Muscle of back (tissue), 11 donors: Measurements from ENCODE around the gene TCF3. TPM values are rescaled to one million over a fixed set of nuclear protein-coding genes. Genes with fewer than 3 reads are reported as not detected.

Source experiments
- DNase-seq, 3 donors: peaks; one replicate each; pipeline versions ENCODE4 v3.0.0 to v3.0.0-alpha.2; 2013
- polyA plus RNA-seq, 10 donors: library from polyadenylated mRNA; unstranded; fragments of 120-200 nt; gene quantifications; one replicate each; pipeline ENCODE4 v1.2.1, GENCODE V29; 2013; ENCODE audit not compliant: insufficient read length in 10 of 10

The TCF3 gene
- polyA plus RNA-seq, 10 donors, result 101 to 150 (median 115) TPM

DNA sequence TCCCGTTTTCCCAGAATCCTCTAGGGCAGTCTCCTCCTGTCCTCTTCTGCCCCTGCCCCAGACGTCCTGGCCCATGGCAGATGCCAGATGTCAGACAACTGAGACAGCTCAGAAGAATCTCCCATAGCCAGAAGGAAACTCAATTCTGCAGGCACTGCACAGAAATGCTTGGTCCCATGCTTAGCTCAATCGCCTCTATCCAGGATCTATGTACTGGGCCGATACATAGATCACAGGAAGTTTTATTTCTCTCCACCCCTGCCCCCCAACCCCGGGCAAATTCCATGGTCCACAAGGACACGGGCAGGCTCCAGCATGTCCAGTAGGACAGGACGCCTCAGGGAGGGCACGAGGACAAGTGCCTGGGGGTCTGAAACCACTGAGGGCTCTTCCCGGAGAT, 64.5 kb downstream of the TCF3 start:
- no peak for DNase-seq

DNA sequence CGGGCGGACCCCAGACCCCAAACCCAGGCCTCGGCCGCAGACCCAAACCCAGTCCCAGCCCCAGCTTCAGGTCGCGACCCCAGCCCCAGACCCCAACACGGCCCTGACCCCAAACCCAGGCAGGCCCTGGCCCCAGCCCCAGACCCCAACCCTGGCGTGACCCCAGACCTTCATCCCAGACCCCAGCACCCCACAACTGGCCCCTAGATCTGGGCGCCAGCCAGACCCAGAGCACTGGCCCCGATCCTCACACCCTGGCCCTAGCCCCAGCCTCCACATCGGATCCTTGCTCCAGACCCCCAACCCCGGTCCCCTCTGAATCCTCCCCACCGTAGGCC, 67.2 kb downstream of the TCF3 start:
- DNase-seq, result no peak

DNA sequence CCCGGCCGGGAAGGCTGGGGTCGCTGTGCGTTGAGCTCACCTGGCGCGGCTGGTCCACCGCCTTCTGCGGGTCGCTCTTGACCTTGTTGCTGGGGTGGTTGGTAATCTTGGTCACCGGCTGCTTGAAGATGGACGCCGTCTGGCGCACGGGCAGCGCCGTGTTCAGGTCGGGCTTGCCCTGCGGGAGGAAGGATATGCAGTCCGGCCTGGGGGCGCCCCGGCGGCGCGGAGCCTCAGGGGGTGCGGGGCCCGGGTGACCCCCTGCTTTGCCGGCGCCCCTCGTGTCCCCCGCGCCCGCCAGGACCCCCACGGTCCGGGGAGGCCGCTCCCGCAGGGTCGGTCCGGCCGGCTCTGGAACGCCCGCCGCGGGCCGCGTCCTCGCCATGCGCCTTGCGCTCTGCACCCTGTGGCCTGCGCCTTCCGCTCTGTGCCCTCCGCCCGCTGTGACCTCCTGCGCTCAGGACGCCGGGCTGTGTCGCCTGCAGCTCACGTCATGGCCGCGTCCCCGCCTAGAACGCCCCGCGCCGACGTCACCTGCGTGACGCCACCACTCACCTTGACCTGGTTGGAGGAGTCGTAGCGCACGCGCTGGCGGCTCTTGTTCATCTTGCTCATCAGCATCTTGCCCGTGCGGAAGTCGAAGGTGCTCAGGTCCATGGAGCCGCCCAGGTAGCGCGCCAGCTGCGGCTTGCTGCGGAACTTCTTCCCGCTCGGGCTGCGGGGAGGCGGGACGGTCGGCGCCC, 67.7 kb downstream of the TCF3 start:
- no peak for DNase-seq

DNA sequence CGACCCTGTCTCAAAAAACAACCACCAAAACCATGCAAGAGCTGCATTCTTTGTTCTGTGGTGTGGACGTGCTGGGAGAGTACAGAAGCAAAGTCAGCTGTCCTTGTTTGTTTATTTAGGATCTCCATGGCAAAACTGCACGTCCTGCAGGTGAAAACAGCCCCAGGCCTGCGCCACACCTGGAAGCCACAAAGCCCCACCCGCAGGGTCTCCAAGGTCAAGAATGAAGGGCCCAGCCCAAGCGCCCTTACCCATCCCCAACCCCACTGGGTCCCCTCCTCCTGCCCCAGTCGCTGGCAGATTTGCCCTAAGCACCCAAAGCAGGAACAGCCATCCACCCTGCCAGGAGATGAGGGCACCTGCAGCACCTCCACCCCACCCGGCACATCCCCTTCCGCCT, 70.2 kb downstream of the TCF3 start:
- no peak for DNase-seq

DNA sequence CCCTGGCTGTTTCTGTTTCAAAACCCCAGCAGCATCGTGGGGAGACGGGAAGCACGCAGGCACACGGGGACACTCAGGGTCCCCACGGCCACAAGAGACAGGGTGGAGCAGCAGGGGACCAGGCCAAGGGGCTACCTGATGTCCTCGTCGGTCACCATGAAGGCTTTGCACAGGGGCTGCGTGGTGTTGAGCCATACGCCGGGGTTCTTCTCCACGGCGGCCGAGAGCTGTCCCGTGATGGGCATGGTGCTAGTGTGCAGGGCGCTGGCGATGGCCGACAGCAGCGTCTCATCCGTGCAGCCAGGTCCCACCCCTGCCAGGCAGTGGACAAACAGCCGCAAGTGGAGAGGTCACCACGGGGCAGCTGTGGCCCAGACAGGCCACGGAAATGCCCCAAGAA, 71.5 kb downstream of the TCF3 start:
- DNase-seq, result no peak

DNA sequence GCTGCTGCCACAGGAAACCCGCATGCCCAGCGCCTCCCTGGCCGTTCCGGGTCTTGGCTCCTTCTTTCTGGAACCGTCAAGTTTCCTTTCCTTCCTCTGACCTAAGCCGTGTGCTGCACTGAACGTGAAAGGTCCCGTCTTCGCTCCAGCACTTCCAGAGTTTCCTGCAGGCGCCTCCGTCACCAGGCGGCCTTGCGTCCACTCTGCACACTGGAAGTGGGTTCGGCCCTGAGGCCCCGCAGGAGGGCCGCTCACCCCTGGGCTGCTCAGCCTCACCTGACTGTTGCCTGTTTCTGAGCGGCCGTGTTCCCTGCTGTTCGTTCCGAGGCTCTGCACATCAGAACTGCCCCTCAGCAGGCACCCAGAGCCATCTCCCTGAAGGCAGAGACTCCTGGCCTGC, 72.0 kb downstream of the TCF3 start:
- no peak for DNase-seq

DNA sequence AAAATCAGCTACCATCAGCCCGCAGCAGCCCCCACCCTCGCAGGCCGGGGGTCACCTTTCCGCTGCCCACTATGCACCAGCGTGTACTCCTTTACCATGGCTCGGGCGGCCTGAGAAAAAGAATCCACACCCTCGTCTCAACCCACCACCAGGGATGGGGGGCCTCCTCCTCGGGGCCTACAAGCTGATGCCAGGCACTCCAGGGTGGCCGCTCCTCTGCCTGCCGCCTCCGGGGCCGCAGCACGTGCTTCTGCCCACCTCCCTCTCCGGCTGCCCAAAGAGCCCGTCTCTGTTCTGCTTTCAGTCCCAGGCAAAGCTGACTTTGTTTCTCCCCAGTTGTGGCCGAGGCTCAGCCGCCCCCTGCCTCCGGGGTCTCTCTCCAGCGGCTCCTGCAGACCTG, 73.2 kb downstream of the TCF3 start:
- DNase-seq, result no peak

DNA sequence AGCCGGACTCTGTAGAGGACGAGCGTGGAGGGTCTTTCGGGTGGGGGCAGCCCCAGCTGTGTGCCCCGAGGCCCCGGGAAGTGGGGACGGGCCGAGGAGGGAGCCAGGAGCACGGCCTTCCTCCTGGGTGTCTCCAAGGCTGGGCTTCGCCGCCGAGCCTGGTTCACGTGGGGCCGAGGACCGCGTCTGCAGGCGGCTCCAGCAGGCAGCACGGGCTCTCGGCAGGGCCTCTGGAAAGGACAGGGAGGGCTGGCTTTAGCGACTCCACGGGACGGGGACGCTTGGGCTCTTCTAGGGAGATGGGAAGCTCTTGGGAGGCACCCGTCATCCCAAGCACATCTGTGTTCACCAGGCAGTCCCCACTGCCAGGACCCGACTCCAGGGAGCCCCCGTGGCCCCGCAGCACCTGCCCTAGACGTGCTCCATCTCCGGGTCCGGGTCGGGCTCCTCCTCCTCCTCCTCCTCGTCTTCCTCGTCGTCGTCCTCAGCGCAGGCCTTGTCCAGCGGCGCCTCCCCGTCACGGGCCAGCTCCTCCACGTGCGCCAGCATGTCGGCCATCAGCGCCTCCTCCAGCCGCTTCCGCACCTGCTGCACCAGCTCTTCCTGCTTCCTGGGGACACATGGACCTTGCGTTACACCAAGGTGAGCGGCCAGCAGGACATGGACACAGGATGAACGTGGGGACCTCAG, 74.3 kb downstream of the TCF3 start:
- DNase-seq, result no peak

DNA sequence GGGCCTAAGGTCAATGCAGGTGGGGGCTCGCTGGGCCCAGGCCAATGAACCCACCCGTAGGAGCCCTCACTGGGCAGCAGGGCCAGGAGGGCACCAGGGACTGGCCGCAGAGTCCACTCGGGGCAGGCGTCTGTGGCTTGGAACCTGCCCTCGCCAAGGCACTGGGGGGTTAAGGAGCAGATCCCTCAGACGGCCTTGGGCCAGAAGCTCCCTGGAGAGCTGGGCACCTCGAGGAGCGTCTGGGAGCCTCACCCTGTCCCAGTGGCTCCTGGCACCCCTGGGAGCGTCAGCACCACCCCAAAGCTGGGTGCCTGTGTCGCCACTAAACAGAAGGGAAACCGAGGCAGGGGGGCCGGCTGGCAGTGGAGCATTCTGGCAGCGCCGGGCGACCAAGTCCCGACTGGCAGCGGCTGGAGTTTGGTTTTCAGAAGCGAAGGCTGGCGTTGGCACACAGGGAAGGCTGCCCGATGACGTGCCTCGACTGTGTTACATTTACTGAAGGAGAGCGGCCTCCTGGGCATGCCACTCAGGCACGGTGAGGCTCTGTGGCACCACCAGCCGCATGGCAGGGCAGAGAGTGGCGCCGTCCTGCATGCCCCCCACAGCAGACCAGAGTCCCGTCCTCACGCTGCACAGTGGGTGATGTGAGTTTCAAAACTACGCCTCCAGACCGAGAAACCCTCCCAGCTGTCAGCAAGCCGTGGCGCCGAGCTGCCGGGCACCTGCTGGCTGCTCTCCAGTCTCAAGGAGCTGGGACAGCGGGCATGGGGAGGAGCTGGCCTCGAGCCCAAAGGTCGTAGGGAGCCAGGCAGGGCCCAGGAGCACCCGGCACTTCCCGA, 75.1 kb downstream of the TCF3 start:
- no peak for DNase-seq

DNA sequence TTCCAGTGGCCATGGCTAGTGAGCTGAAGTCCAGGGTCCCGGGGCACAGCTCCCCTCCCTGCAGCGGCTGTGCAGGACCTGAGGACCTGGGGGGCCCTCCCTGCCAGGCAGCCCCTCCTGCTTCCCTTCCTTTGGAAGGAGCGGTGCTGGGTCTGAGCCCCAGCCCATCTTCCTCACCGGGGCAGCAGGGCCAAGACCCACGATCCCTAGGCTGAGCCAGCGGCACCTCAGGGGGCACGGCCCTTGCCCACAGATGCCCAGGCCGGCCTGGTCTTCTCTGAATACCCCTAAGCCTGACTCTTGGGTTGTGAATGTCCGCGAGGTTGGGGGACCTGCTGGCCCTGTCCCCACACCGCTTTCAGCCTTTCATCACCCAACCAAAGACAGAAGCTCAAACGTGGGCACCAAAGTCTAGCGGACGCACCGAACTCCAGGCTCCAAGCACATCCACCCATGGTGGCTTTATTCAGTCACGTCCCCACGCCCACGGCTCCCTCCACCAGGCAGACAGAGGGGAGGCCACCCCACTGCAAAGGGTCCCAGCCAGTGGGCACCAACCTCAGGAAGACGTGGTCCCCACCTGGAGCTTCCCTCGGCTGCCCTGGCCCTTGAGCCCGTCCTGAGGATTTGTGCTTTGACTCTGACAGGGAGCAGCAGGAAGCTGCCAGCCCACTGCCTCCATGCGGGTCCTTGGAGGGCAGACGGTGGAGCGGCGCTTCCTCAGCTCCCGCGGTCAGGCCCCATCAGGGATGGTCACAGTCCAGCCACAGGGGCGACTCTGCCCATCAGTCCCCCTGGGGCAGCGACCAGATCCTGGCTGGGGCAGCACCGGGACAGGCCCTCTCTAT, 75.9 kb downstream of the TCF3 start:
- DNase-seq, result no peak

DNA sequence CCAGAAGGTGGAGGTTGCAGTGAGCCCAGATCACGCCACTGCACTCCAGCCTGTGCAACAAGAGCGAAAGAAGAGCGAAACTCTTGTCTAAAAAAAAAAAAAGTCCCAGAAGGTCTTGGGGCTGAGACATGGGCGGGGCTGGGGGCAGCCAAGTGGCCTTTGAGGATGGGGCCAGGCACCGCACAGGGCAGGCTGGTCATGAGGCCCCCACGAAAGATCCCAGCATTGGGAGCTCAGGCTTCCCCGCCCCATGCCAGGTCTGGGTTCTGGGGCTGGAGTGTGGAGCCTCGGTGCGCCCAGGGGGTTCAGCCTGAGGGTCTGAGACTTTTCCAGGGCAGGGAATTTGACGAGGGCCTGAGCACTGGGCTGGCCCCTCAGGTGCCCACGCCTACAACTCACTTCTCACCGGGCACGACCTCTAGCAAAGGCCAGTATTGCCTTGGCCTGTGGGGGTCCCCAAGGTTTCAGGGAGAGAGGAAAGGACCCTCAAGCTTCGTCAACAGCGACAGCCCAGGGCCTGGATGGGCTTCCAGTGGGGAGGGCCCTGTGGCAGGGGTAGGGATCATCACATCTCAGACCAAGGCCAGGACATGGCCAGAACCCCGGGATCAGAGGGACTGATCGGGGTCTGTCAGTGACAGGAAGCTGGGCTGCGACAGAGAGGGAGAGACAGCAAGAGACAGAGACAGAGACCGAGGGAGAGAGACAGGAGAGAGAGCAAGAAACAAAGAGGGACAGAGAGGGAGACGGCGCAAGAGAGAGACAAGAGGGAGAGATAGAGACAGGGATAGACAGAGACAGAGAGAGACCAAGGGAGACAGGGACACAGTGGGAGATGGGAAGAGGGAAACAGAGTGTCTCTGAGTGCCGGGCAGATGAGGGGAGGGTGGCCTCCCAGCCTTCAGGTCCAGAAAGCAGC, 76.8 kb downstream of the TCF3 start:
- DNase-seq, result no peak

DNA sequence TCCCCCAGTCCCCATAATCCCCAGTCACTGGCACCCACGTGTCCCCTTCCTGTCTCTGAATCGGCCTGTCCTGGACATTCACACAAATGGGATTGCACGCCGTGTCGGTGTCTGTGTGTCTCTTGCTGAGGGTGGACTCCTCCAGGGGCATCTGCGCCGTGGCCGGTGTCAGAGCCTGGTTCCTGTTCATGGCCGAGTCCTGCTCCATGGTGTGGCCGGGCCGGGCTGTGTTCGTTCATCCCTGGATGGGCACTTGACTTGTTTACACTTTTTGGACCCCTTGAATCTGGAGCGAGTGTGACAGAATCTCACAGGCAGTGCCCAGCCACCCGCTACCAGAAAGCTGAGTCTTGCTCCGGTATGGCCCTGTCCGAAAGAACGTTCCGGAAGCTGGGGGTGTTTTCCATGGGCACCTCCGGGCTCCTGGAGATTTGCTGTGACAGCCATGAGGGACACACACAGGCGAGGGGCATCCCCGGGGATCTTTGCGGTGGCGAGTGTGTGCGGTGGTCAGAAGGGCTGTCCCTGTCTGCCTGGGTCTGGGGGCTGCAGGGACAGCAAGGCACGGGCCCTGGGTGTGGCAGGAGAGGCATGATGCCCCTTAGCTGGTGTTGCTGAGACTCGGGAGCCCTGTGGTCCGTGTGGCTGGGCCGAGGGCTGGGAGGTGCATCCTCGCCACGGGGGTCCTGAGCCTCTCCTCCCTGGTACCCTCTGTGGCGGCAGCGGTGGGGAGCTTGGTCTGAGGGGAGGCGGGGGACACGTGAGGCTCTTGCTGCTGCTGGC, 77.9 kb downstream of the TCF3 start:
- no peak for DNase-seq

DNA sequence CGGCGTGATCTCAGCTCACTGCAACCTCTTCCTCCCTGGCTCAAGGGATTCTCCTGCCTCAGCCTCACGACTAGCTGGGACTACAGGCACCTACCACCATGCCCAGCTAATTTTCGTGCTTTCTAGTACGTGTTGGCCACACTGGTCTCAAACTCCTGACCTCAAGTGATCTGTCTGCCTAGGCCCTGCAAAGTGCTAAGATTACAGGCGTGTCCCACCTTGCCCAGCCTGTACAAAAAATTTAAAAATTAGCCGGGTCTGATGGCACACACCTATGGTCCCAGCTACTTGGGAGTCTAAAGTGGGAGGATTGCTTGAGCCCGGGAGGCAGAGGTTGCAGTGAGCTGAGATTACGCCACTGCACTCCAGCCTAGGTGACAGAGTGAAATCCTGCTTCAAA, 79.6 kb downstream of the TCF3 start:
- no peak for DNase-seq

DNA sequence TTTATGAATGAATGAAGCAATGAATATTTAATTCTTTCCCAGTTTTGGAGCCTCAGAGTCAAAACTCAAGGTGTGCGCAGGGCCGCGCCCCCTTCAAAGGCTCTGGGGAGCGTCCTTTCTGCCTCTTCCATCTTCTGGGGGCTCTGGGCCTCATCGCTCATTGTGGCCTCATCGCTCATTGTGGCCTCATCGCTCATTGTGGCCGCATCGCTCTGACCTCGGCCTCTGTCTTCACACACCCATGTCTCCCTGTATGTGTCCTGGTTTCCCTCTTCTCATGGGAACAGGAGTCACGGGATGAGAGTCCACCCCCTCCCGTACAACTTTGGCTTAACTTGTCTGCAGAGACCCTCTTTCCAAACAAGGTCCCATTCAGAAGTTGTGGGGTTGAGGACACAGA, 81.1 kb downstream of the TCF3 start:
- DNase-seq, result no peak

DNA sequence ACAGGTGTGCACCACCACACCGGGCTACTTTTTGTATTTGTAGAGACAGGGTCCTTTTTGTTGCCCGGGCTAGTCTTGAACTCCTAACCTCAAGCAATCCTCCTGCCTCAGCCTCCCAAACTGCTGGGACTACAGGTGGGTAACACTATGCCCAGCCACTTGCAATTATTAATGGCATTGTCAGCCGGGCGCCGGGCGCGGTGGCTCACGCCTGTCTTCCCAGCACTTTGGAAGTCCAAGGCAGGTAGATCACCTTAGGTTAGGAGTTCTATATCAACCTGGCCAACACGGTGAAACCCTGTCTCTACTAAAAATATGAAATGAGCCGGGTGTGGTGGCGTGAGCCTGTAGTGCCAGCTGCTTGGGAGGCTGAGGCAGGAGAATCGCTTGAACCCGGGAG, 81.6 kb downstream of the TCF3 start:
- DNase-seq, result no peak

DNA sequence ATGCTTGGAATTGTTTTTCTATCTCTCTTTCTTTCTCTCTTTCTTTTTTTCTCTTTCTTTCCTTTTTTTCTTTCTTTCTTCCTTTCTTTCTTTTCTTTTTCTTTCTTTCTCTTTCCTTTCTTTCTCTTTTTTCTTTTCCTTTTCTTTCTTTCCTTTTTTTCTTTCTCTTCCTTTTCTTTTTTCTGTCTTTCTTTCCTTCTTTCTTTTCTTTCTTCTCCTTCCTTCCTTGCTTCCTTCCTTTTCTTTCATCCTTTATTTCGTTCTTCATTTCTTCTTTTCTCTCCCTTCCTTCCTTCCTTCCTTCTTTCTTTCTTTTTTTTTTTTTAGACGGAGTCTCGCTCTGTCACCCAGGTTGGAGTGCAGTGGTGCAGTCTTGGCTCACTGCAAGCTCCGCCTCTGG, 82.4 kb downstream of the TCF3 start:
- no peak for DNase-seq

DNA sequence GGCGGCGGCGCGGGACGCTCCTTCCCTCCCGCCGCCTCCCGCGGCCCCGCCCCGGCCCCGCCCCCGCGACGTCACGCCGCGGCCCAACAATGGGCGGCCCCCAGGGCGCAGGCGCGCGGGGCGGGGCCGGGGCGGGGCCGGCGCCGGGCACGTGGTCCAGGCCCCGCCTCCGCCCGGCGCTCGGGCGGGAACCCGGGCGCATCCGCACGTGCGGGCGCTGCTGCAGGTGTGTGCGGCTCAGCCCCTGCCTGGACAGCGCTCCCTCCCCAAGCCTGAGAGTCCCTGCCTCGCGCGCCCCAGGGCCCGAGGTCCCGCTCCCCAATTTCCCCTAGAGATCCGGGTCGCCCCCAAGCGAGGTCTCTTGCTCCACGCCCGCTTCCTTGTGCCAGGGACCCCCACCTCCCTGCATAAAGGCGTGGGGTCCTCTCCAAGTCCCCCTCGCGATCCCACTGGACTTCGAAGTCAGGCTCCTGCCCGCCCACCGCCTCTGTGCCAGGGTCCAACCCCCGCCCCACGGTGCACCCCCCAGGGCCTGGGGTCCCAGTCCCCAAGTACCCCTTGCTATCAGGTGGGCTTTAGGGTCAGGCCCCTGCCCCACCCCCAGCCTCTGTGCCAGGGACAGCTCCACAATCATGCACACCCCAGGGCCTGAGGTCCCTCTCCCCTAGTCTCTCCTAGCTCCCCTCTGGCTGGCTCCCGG, 83.9 kb downstream of the TCF3 start, which contains the start of gene MEX3D:
TSS of gene MEX3D (minus strand) at position 6 of the 700 bp plus-strand sequence. CDS start 267 bp downstream, outside the sequence.
- DNase-seq, result peak; percentile 80 to 84 (median 81)

DNA sequence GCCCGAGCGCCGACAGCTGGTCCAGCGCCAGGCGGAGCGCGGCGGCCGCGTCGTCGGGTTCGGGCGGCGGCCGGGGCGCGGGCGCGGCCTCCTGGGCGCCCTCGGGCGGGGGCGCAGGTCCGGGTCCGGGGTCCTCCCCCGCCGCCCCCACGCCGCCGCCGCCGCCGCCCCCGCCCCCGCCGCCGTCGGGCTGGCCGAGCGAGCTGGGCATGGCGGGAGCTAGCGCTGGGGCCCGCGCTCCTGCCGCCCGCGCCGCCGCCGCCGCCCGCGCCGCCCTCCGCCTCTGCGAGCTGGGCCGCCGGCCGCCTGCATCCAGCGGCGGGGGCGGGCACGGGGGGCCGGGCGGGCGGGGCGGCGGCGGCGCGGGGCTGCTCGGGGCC, 84.6 kb downstream of the TCF3 start:
- DNase-seq, result no peak
